WTC11 (cell line): ENCODE data around the gene STXBP6. TPM values are rescaled to one million over a fixed set of nuclear protein-coding genes. Genes with fewer than 3 reads are reported as not detected.

Source experiments
- ATAC-seq: fragments of 200-7000 bp; cut with Tn5 transposase; 2 replicates; pipeline ENCODE4 v1.10.0; 2021; ENCODE audit warnings: mild to moderate bottlenecking, moderate library complexity
- CTCF ChIA-PET: fragments of 300-600 bp; sonication (Branson Sonifier 250); formaldehyde crosslinking; loops from one replicate; lab custom pipeline; 2021; ENCODE audit warnings: antibody characterized with exemption; lab: Charles Lee
- POLR2A ChIA-PET: fragments of 350-600 bp; sonication (Branson Sonifier 250); formaldehyde crosslinking; loops from one replicate; lab custom pipeline; 2021; ENCODE audit warnings: antibody characterized with exemption; lab: Charles Lee
- DNase-seq: peaks from one replicate; pipeline ENCODE4 v3.0.0; 2021; ENCODE audit warnings: low spot score
- H3K27ac Mint-ChIP-seq: 2 replicates; pipeline ENCODE4 v1.8.0; 2021; ENCODE audit warnings: mixed read lengths
- H3K27me3 Mint-ChIP-seq: 2 replicates; pipeline ENCODE4 v1.8.0; 2021; ENCODE audit warnings: low read depth, mild to moderate bottlenecking, moderate library complexity, mixed read lengths
- H3K36me3 Mint-ChIP-seq: 2 replicates; pipeline ENCODE4 v1.8.0; 2021; ENCODE audit warnings: mixed read lengths
- H3K4me1 Mint-ChIP-seq: 2 replicates; pipeline ENCODE4 v1.8.0; 2022; ENCODE audit warnings: mixed read lengths
- H3K4me3 Mint-ChIP-seq: 2 replicates; pipeline ENCODE4 v1.8.0; 2021; ENCODE audit warnings: mild to moderate bottlenecking, moderate library complexity, mixed read lengths
- H3K9me3 Mint-ChIP-seq: 2 replicates; pipeline ENCODE4 v1.8.0; 2021; ENCODE audit warnings: mixed read lengths
- E2F4 ChIP-seq: sonication (generic); formaldehyde crosslinking; IDR thresholded peaks from 2 replicates; pipeline ENCODE4 v1.8.1; 2022; ENCODE audit warnings: low read depth, mild to moderate bottlenecking, moderate library complexity, missing genetic modification reagents, borderline replicate concordance
- ELF4 ChIP-seq: sonication (generic); formaldehyde crosslinking; IDR thresholded peaks from 2 replicates; pipeline ENCODE4 v1.8.1; 2022; ENCODE audit warnings: low read depth, mild to moderate bottlenecking, moderate library complexity, missing genetic modification reagents
- IRF2 ChIP-seq: sonication (generic); formaldehyde crosslinking; IDR thresholded peaks from 2 replicates; pipeline ENCODE4 v1.8.0; 2022; ENCODE audit warnings: low read depth, missing genetic modification reagents, borderline replicate concordance
- JUN ChIP-seq: sonication (generic); formaldehyde crosslinking; IDR thresholded peaks from 2 replicates; pipeline ENCODE4 v1.8.0; 2023; ENCODE audit warnings: mild to moderate bottlenecking, missing genetic modification reagents
- PRDM15 ChIP-seq: sonication (generic); formaldehyde crosslinking; IDR thresholded peaks from 2 replicates; pipeline ENCODE4 v1.8.0; 2022; ENCODE audit warnings: missing genetic modification reagents
- TCF7 ChIP-seq: sonication (generic); formaldehyde crosslinking; IDR thresholded peaks from 2 replicates; pipeline ENCODE4 v1.8.0; 2022; ENCODE audit warnings: mild to moderate bottlenecking, low read depth, missing genetic modification reagents, moderate library complexity
- USF2 ChIP-seq: sonication (generic); formaldehyde crosslinking; IDR thresholded peaks from 2 replicates; pipeline ENCODE4 v1.8.1; 2023; ENCODE audit warnings: mild to moderate bottlenecking, missing genetic modification reagents, moderate library complexity
- ZBTB21 ChIP-seq: sonication (generic); formaldehyde crosslinking; IDR thresholded peaks from 2 replicates; pipeline ENCODE4 v1.8.1; 2023; ENCODE audit warnings: mild to moderate bottlenecking, missing genetic modification reagents, borderline replicate concordance
- ZNF263 ChIP-seq: sonication (generic); formaldehyde crosslinking; IDR thresholded peaks from 2 replicates; pipeline ENCODE4 v1.8.1; 2022; ENCODE audit warnings: low read depth, mild to moderate bottlenecking, moderate library complexity, missing genetic modification reagents
- ZNF317 ChIP-seq: sonication (generic); formaldehyde crosslinking; IDR thresholded peaks from 2 replicates; pipeline ENCODE4 v1.8.1; 2023; ENCODE audit warnings: low read depth, mild to moderate bottlenecking, moderate library complexity, missing genetic modification reagents, borderline replicate concordance
- ZNF512 ChIP-seq: sonication (generic); formaldehyde crosslinking; IDR thresholded peaks from 2 replicates; pipeline ENCODE4 v1.8.1; 2022; ENCODE audit warnings: missing genetic modification reagents, borderline replicate concordance
- total RNA-seq: library from RNA; stranded (reverse); gene quantifications from 3 replicates; pipeline ENCODE4 v1.2.3, GENCODE V29; 2021
- TF ChIP-seq, protein P1 (sequence below): fragments of 250-450 bp; sonication (Bioruptor Pico); IDR thresholded peaks from 2 replicates; pipeline ENCODE4 v1.9.0; 2021; ENCODE audit warnings: mild to moderate bottlenecking
- TF ChIP-seq, protein P2 (sequence below): sonication (generic); formaldehyde crosslinking; IDR thresholded peaks from 2 replicates; pipeline ENCODE4 v1.8.0; 2022; ENCODE audit warnings: mild to moderate bottlenecking, missing genetic modification reagents

Gene STXBP6
- total RNA-seq, 1 experiment from 2014 or later = 4.2 TPM

DNA sequence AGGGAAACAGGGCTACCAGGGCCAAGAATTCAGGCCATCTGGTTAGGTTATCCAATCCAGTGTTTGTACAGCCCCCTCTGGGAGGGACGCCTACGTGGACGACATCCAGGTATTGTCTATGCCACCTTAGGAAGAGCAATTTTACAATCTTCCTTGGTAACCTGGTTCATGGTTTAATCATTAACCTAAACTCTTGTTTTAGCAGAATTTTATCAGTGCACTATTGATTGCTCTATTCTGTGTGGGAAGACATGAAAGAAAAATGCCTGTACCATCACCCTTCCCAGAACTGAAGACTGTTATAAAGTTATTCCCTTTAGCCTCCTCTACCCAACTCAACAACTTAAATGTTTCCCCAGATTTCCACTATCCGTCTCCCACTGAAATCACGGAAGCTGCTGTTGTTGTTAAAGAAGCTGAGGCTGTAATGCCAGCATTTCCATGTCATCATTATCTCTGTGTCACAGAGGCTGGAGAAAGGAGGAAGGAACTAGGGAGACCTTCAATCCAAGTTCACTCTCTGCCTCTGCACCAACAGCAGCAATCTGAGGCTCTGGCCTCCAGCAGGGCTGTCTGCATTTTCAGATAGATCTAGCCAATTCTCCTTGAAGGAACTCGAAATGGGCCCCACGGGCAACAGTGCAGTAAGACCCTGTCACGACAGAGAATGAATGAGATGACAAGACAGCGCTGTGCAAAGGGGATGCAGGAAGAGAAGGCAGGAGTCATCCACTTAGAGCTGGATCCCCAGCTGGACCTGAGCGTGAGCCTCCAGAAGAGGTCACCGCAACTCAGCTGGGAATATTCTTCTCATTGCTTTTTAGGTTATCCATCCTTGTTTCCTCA lies 232.5 kb downstream of the STXBP6 start (continued):
- no peak for TF ChIP-seq ZNF512 (CRISPR knock-in tag)
- no peak for TF ChIP-seq USF2
- TF ChIP-seq ZNF263 (CRISPR knock-in tag) = no peak
- TF ChIP-seq, protein P1, sequence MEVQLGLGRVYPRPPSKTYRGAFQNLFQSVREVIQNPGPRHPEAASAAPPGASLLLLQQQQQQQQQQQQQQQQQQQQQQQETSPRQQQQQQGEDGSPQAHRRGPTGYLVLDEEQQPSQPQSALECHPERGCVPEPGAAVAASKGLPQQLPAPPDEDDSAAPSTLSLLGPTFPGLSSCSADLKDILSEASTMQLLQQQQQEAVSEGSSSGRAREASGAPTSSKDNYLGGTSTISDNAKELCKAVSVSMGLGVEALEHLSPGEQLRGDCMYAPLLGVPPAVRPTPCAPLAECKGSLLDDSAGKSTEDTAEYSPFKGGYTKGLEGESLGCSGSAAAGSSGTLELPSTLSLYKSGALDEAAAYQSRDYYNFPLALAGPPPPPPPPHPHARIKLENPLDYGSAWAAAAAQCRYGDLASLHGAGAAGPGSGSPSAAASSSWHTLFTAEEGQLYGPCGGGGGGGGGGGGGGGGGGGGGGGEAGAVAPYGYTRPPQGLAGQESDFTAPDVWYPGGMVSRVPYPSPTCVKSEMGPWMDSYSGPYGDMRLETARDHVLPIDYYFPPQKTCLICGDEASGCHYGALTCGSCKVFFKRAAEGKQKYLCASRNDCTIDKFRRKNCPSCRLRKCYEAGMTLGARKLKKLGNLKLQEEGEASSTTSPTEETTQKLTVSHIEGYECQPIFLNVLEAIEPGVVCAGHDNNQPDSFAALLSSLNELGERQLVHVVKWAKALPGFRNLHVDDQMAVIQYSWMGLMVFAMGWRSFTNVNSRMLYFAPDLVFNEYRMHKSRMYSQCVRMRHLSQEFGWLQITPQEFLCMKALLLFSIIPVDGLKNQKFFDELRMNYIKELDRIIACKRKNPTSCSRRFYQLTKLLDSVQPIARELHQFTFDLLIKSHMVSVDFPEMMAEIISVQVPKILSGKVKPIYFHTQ (CRISPR knock-in tag) = no peak
- no peak for TF ChIP-seq ZNF317 (CRISPR knock-in tag)

- ATAC-seq (no peak), DNase-seq (no peak)
- Mint-ChIP-seq H3K27ac (no peak overlapping the region), H3K27me3 (no peaks in the 10 kb centered on the region), H3K4me1 (peaks cover 7% of the 10 kb centered on the region), H3K9me3 (no peaks in the 10 kb centered on the region), H3K4me3 (no peak overlapping the region), H3K36me3 (no peaks in the 10 kb centered on the region)
- ChIA-PET CTCF (interaction anchor here (0.6 to 1.9 kb wide), 2 partner anchors 107 to 316 kb away, joined by 4 to 11 read pairs; no protein-coding TSS in a partner anchor), POLR2A (no interaction called here)
- no peak for TF ChIP-seq ZNF317 (CRISPR knock-in tag)
- no peak for TF ChIP-seq ZBTB21 (CRISPR knock-in tag)
- no peak for TF ChIP-seq E2F4 (CRISPR knock-in tag)
- TF ChIP-seq, protein P2, sequence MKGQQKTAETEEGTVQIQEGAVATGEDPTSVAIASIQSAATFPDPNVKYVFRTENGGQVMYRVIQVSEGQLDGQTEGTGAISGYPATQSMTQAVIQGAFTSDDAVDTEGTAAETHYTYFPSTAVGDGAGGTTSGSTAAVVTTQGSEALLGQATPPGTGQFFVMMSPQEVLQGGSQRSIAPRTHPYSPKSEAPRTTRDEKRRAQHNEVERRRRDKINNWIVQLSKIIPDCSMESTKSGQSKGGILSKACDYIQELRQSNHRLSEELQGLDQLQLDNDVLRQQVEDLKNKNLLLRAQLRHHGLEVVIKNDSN (CRISPR knock-in tag) = no peak
- TF ChIP-seq PRDM15 (CRISPR knock-in tag) = no peak
- TF ChIP-seq JUN (CRISPR knock-in tag) = no peak
- TF ChIP-seq ELF4 (CRISPR knock-in tag) = no peak
- no peak for TF ChIP-seq IRF2 (CRISPR knock-in tag)
- no peak for TF ChIP-seq TCF7 (CRISPR knock-in tag)
Measured at GRCh38 chr14:24816929-24817211, 233.1 kb downstream of the STXBP6 start.
